GM12892 (cell line): ENCODE measurements around the gene KRT78.

Source experiments
- POLR2AphosphoS5 ChIP-seq: IDR thresholded peaks from 2 replicates; pipeline ENCODE4 v1.6.1; 2011; ENCODE audit warnings: low read depth, low read length, control low read depth
- TAF1 ChIP-seq: IDR thresholded peaks from 2 replicates; pipeline ENCODE4 v1.6.1; 2011; ENCODE audit warnings: low read depth, mild to moderate bottlenecking, control low read depth, low read length, borderline replicate concordance

- TF ChIP-seq POLR2AphosphoS5 = no peak
- TF ChIP-seq TAF1 = no peak
These were observed 59.0 kb downstream of the KRT78 start for GRCh38 chr12:52789637-52790426.
